T-helper 1 cell treated with Interleukin-12 subunit alpha and Interleukin-12 subunit beta and Interleukin-4 antibody, amounts not matched to agents 30 ng/mL and 1 ng/mL, for 36 hours (primary cell): ENCODE data around the gene DNM1L. TPM values are rescaled to one million over a fixed set of nuclear protein-coding genes. Genes with fewer than 3 reads are reported as not detected.

Experiments
- intact Hi-C: fragments of 100-400 bp; cut with micrococcal nuclease; formaldehyde crosslinking; loops from one replicate; pipeline ENCODE4 v1.15.1; 2024
- total RNA-seq: library from RNA; stranded (reverse); gene quantifications from 2 replicates; pipeline ENCODE4 v1.2.3, GENCODE V29; 2022

DNM1L gene
- total RNA-seq, 1 donor from 2014 or later, result 69.1 TPM

DNA sequence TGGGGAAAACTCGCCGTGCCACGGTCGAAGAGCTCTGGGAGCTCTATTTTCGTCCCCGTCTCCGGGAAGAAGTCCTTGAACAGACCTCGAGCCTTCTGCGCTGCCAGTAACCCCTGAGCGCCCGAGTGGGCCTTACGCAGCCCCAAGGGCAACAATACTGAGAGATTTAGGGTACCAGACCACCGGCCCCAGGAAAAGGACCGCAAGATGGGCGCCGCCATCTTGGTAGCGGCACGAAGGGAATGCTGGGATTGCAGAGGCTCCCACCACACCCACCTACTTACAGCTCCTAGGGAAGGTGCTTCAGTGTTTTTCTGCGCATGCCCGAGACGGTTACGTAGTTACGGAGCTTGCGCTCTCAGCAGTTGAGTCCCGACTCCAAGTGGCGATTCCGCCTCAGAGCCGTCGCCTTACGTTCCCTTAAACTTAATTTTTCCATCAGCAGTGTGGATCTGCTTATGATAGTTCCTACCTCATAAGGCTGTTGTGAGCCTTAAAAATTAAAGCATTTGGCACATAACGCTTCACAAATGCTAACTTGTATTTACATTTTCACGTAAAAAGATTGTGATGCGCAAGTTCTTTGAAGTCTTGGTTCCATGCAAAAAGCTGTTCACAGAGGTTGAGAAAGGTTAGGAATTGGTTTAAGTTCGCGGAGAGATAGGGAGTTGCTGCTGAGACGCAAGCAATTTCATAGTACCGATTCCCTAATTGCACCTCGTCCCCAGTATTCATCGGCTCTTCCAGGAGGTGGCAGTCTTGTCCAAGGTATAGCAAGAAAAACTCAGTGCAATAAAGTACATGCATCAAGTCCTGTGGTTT is 76.8 kb downstream of the DNM1L start, which contains the start of gene YARS2:
Gene YARS2 (minus strand): TSS at position 244 of the 822 bp plus-strand sequence. CDS start 23 bp downstream, at position 221.
- intact Hi-C loops, result loop anchor here (1.0 to 10.0 kb wide), 16 partner anchors 77 to 2001 kb away; partner anchors contain the start of genes ALG10, AMN1, CAPRIN2 and DNM1L

GRCh38 chr12:32756476-32757066 is 77.5 kb downstream of the DNM1L start:
- intact Hi-C loops, result loop anchor here (1.0 to 10.0 kb wide), 9 partner anchors 163 to 2002 kb away; partner anchors contain the start of genes ALG10 and CAPRIN2

DNA sequence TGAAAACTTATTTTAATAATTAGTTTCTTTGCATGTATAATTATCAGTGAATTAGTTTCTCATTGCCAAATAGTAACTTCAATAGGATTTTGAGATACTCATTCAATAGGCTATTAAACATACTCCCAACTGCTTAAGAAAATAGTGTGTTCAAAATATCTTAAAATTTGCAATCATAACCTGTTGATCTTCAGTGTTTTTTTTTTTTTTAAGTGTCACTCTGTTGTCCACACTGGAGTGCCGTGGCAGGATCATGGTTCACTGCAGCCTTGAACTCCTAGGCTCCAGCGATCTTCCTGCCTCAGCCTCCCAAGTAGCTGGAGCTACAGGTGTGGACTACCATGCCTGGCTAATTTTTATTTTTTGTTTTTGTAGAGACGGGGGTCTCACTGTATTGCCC is 78.1 kb downstream of the DNM1L start:
- intact Hi-C loops, result loop anchor here (5.0 to 10.0 kb wide), 4 partner anchors 848 to 2002 kb away; partner anchors contain the start of gene CAPRIN2

GRCh38 chr12:32761716-32762115 is 82.6 kb downstream of the DNM1L start:
- intact Hi-C loops, result no loop called here

DNA sequence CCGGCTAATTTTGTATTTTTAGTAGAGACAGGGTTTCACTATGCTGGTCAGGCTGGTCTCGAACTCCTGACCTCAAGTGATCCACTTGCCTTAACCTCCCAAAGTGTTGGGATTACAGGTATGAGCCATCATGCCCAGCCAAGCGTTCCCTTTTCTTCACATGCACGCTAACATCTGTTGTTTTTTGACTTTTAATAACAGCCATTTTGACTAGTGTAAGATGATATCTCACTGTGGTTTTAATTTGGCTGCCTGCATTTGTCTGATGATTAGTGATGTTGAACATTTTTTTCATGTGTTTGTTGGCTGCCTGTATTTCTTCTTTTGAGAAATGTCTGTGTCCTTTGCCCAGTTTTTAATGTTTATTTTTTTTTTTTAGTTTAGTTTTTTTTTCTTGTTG is 86.8 kb downstream of the DNM1L start:
- intact Hi-C loops, result no loop called here

DNA sequence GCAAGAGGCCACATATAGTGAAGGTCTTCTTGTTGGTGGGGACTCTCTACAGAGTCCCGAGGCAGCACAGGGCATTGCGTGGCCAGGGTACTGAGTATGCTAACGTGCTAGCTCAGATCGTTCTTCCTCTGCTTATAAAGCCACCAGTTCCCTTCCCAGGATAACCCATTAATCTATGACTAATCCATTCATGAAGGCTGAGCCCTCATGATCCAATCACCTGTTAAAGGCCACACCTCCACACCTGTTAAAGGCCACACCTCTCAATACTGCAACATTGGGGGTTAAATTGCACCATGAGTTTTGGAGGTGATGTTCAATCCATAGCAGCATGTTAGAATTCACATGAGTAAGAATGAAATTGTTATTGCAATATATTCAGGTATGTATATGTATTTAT is 89.4 kb downstream of the DNM1L start:
- intact Hi-C loops, result no loop called here

DNA sequence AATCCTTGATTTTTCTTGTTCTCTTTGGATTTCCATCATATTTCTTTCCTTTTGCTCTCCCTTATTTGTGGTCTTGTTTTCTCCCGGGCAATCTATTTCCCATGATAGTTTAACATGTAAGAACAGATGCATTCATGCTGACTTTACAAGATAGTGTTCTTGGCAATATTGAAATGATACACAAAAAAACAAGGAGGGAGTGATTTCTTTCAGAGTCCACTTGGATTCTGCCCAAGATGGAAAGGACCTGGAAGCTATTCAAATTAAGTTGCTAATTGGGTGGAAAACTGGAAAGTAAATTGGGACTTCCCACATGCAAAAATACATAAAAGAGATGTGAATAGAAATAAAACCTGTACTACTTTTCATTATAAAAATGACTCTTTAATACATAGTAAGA is 91.0 kb downstream of the DNM1L start:
- intact Hi-C loops, result no loop called here

DNA sequence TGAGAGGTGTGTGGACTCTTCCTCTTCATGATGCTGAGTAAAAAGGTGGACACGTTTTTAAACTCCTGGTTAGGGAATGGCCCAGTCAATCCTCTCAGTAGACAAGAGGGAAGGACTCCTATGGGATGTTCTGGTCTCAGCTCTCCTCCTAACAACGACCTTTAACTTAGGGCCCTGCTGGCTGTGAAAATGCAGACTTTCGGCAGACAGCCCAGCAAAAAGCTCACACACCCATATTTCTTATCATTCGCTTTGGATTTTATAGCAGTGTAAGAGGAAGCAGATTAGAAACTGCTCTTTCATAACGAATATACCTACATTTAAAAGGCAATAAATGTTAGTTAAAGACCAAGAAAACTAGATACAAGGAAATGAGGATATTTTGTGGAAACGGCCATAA is 94.6 kb downstream of the DNM1L start:
- intact Hi-C loops, result no loop called here

GRCh38 chr12:32776258-32776657 is 97.2 kb downstream of the DNM1L start:
- intact Hi-C loops, result no loop called here

DNA sequence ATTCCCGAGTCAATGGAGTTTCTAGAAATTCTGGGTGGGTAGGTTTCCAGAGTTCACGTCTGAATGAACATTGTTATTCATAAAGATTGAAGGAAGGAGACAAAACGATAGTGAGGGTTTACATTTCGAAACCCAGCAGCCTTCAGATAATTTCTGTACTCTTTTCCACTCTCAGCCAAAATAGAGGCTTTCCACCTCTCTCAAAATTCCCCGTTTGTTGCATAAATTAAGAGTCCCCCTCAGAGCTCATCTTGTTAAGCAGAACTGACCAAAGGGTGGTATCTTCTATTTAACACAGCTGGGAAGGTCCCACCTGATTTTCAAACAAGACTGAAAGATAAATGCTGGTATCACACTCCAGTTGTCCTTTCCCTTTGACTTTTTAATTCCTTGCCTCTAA is 98.1 kb downstream of the DNM1L start:
- intact Hi-C loops, result no loop called here

DNA sequence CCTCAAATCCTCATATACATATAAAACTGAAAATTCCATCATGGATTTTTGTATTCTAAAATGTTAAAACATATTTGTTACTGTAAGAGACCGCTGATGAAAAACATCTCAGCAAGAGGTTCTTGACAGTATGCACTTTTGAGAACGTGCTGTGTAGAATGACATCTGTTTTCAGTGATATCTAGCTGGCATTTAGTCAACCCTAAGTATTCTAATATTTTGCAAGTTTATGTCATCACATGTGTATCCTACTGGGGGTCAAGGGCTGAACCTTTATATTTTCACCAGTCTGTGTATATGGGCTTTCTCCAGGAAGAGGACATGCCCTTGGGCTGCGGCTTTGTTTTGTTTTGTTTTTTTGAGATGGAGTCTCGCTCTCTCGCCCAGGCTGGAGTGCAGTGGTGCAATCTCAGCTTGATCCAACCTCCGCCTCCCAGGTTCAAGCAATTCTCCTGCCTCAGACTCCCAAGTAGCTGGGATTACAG is 98.6 kb downstream of the DNM1L start:
- intact Hi-C loops, result no loop called here

DNA sequence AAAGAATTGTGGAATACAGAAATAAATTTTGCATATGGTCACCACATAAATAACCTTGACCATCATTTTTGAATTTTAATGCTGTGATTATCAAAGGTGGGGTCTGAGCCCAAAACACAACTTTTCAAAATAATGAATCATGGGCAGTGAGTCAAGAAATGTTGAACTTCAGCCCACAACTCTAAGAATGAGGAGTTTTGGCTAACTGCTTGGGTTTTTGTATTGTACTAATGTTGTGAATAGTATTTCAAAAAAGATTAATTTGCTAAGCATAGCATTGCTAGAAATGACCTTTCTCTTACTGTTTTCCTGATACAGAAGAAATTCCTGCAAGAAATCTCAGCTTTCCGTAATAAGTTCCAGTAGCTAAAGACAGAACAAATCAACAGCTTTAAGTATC is 101.0 kb downstream of the DNM1L start:
- intact Hi-C loops, result no loop called here

- intact Hi-C loops, result no loop called here
Observed at GRCh38 chr12:32783029-32783428, 103.9 kb downstream of the DNM1L start.

GRCh38 chr12:32785557-32785956 is 106.5 kb downstream of the DNM1L start:
- intact Hi-C loops, result no loop called here

DNA sequence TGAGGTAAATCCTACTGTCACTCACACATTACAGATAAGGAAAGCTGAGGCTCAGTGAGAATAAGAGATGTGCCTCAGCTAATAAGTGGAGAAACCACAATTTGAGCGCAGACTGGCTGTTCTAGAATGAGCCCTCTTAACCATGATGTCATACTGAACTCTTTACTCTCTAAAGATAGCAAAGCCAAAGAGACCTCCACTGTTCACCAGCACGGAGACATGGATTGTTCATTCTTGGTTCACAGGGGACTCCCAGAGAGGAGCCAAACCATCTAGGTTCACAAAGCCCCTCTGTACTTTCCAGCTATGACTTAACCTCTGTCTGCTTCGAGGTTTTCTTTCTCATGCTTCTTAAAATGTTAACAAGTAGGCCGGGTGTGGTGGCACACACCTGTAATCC is 109.3 kb downstream of the DNM1L start:
- intact Hi-C loops, result no loop called here

GRCh38 chr12:32789446-32789845 is 110.3 kb downstream of the DNM1L start:
- intact Hi-C loops, result no loop called here

DNA sequence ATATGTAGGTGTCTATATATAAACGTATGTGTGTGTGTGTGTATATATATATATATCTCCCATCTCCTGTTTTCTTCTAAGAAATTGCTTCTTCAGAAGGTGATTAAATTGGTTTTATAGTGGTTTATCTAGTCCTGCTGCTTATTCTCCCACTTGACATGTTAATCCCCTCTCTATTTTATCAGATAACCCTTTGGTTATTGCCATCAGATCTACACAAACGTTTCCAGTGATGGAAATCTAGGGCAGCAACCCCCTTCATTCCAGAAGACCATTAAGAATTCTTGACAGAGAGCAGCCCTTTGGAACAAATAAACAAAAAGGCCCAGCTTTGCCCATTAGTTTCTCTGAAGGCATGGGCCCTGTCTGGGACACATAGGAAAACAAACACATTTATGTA is 110.8 kb downstream of the DNM1L start:
- intact Hi-C loops, result no loop called here

DNA sequence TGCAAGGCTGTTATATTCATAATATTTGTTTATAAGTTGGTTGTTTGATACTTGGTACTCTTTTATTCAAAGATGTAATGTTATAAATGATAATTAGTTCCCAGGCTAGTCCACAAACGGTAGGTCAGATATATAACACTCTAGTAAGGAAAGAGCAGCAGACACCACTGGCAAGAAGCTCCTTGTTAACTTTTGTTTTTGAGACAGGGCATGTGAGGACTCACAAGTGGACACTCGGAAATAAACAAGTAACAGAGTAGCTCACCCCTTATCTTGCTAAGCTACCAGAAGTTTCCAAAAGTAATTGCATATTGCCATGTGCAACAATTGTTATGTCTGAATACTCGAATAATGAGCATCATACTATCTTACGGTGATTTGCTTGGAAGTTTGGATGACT is 115.2 kb downstream of the DNM1L start:
- intact Hi-C loops, result no loop called here
